ENCODE data around the gene SYNGR4. TPM values are rescaled to one million over a fixed set of nuclear protein-coding genes. Genes with fewer than 3 reads are reported as not detected.
A peak's percentile ranks its signal among the peaks of the same experiment; 100 is the strongest.

The SYNGR4 gene
- total RNA-seq, 4 donors from 2014 or later: not detected

DNA sequence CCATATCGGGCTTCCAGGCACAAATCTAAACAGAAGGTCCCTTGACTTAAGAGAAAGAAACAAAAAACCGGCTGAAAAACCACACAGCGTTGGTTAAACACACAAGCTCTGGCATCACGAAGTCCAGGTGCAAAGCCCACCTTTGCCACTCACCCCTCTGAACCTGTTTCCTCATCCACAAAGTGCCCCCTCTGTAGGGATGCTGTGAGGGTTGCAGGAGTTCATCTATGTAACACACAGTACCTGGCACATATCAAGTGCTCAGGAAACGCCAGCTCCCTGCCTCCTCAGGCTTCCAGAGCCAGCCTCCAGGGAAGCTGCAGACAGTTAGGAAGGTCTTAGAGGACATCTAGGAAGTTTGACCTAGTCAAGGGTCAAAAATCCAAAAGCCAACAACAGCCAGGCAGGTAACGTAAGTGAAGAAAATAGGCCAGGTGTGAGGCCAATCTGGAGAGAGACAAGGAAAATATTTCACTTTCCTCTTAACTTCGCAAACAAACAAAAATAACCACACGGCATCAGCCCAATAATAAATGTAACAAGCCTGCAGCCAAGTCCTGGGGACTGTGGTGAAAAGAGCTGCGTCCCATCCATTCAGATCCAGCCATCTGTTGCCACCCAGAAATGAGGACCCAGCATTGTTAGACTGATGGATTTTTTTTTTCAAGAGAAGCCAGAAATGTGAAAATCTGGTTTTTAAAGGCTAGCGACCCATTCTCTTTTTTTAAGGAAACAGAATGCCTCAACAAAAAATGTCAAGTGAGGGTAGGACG lies 17.2 kb downstream of the SYNGR4 start:
- H3K4me3 ChIP-seq: no peak overlapping the region
- DNase-seq: no peak
- in situ Hi-C loops (cut with MboI; ENCODE audit: low pct_ligation_motif_present in 1 of 4, low pct_unique_long_range_greater_than_20kb in 1 of 4, low sequenced_read_pairs in 3 of 4) (no loop called here), intact Hi-C loops (cut with DNase I; ENCODE audit: low total_unique reads) (no loop called here)
- H3K27ac ChIP-seq: no peak overlapping the region
- peaks cover 0 to 10% (median 2%) of the 10 kb centered on the region in 4 donors for H3K4me1 ChIP-seq
- H3K27me3 ChIP-seq: no peaks in the 10 kb centered on the region
- H3K9me3 ChIP-seq: no peaks in the 10 kb centered on the region
- H3K36me3 ChIP-seq: peaks cover 0 to 34% (median 17%) of the 10 kb centered on the region in 4 donors
- 87 to 90% methylated on average over 7 to 11 of the region's 11 CpGs for WGBS, 2 donors (ENCODE audit: low coverage in 1 of 2)
- TF ChIP-seq EP300 (IDR thresholded peaks at IDR 0.05; ENCODE audit: low read depth) (no peak), POLR2A (IDR thresholded peaks at IDR 0.05) (no peak), POLR2AphosphoS5 (IDR thresholded peaks at IDR 0.05) (no peak)

DNA sequence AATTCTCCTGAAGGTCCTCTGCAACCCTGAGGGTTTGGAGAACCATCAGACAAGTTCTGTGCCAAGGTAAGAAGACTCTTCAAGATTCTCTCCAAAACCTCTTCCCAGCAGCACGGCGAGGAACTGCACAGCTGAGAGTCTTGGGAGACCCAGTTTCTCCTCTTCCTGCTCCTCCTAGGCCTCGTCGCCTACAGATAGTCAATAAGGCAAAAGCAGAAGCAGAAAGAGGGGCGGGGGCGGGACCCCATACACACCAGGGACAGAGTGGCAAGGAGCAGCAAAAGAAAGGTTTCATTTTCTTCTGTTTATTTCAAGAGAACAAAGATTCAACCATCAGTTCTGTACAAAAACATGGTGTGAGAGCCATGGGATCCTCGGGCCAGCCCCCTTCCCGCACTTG lies 18.1 kb downstream of the SYNGR4 start:
- 87 to 97% methylated on average over 6 to 8 of the region's 8 CpGs for WGBS, 2 donors (ENCODE audit: low coverage in 1 of 2)
- DNase-seq: no peak
- Histone ChIP-seq H3K36me3 (peaks cover 0 to 41% (median 20%) of the 10 kb centered on the region in 4 donors), H3K27ac (no peak overlapping the region), H3K27me3 (no peaks in the 10 kb centered on the region), H3K9me3 (no peaks in the 10 kb centered on the region), H3K4me1 (peaks cover 0 to 10% (median 2%) of the 10 kb centered on the region in 4 donors), H3K4me3 (no peak overlapping the region)
- in situ Hi-C loops (cut with MboI; ENCODE audit: low pct_ligation_motif_present in 1 of 4, low pct_unique_long_range_greater_than_20kb in 1 of 4, low sequenced_read_pairs in 3 of 4): no loop called here
- intact Hi-C loops (cut with DNase I; ENCODE audit: low total_unique reads): no loop called here
- TF ChIP-seq EP300 (IDR thresholded peaks at IDR 0.05; ENCODE audit: low read depth): no peak
- no peak for TF ChIP-seq POLR2A (IDR thresholded peaks at IDR 0.05)
- TF ChIP-seq, protein P1, sequence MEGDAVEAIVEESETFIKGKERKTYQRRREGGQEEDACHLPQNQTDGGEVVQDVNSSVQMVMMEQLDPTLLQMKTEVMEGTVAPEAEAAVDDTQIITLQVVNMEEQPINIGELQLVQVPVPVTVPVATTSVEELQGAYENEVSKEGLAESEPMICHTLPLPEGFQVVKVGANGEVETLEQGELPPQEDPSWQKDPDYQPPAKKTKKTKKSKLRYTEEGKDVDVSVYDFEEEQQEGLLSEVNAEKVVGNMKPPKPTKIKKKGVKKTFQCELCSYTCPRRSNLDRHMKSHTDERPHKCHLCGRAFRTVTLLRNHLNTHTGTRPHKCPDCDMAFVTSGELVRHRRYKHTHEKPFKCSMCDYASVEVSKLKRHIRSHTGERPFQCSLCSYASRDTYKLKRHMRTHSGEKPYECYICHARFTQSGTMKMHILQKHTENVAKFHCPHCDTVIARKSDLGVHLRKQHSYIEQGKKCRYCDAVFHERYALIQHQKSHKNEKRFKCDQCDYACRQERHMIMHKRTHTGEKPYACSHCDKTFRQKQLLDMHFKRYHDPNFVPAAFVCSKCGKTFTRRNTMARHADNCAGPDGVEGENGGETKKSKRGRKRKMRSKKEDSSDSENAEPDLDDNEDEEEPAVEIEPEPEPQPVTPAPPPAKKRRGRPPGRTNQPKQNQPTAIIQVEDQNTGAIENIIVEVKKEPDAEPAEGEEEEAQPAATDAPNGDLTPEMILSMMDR (IDR thresholded peaks at IDR 0.05): no peak
- no peak for TF ChIP-seq POLR2AphosphoS5 (IDR thresholded peaks at IDR 0.05)

DNA sequence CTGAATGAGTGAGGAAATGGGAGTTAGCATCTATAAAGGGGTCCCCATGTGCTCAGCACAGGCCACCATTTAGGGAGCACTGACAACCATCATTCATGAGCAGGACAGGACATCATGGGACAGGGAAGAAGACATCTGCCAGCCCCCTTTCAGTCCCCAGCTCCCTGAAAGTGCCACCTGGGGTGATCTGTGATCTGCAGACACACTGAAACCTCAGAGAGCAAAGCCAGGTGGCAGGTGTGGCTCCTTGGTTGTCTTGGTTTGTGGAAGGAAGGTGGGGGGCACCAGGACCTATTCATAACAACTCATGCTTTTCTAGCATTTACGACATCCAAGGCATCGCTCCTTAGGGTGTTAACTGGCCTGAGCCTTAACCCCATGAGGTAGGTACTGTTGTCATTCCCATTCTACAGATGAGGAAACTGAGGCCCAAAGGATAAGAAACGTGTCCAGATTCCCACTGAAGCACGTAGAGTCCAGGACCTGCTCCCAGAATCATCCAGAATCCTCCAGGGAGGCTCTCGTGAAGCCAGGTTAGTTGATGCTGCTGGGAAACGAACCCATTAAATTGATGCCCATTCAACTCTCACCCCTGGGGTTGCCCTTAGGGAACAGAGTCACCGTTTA lies 21.4 kb downstream of the SYNGR4 start:
- Histone ChIP-seq H3K27ac (peak overlapping the region in 1 of 4 donors; percentile 41), H3K36me3 (peaks cover 0 to 55% (median 27%) of the 10 kb centered on the region in 4 donors), H3K4me1 (peaks cover 0 to 15% (median 10%) of the 10 kb centered on the region in 4 donors), H3K27me3 (no peaks in the 10 kb centered on the region), H3K4me3 (no peak overlapping the region), H3K9me3 (no peaks in the 10 kb centered on the region)
- intact Hi-C loops (cut with DNase I; ENCODE audit: low total_unique reads): no loop called here
- no peak for TF ChIP-seq POLR2AphosphoS5 (IDR thresholded peaks at IDR 0.05)
- no peak for TF ChIP-seq EP300 (IDR thresholded peaks at IDR 0.05; ENCODE audit: low read depth)
- TF ChIP-seq, protein P1 (IDR thresholded peaks at IDR 0.05): no peak
- no peak for TF ChIP-seq POLR2A (IDR thresholded peaks at IDR 0.05)
- WGBS, 2 donors (ENCODE audit: low coverage in 1 of 2): 89% methylated on average over 7 of the region's 7 CpGs; no CpG with 5 or more reads in 1 of the 2 donors
- DNase-seq: peak; percentile 55
- in situ Hi-C loops (cut with MboI; ENCODE audit: low pct_ligation_motif_present in 1 of 4, low pct_unique_long_range_greater_than_20kb in 1 of 4, low sequenced_read_pairs in 3 of 4): no loop called here

DNA sequence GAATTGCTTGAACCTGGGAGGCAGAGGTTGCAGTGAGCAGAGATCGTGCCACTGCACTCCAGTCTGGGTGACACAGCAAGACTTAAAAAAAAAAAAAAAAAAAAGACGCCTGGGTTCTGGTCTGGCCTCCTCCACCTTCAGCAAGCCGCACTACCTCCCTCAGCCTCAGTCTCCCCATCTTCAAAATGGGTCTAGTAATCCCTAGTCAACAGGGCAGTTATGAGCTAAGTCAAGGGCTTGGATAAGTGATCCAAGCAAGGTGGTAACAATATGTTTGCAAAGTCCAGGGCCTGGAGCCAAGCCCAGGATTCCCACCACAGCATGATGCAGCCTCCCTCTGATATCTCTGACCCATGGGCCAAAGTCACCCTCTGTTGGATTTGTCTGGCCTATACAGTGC lies 22.8 kb downstream of the SYNGR4 start:
- WGBS, 2 donors (ENCODE audit: low coverage in 1 of 2): 93 to 96% methylated on average over 2 to 3 of the region's 3 CpGs
- intact Hi-C loops (cut with DNase I; ENCODE audit: low total_unique reads) (no loop called here), in situ Hi-C loops (cut with MboI; ENCODE audit: low pct_ligation_motif_present in 1 of 4, low pct_unique_long_range_greater_than_20kb in 1 of 4, low sequenced_read_pairs in 3 of 4) (no loop called here)
- H3K27me3 ChIP-seq: no peaks in the 10 kb centered on the region
- H3K4me1 ChIP-seq: peaks cover 0 to 19% (median 12%) of the 10 kb centered on the region in 4 donors
- no peak overlapping the region for H3K4me3 ChIP-seq
- no peaks in the 10 kb centered on the region for H3K9me3 ChIP-seq
- peaks cover 0 to 55% (median 27%) of the 10 kb centered on the region in 4 donors for H3K36me3 ChIP-seq
- DNase-seq: no peak
- no peak overlapping the region for H3K27ac ChIP-seq
- TF ChIP-seq POLR2AphosphoS5 (IDR thresholded peaks at IDR 0.05): no peak
- TF ChIP-seq, protein P1 (IDR thresholded peaks at IDR 0.05): no peak
- TF ChIP-seq EP300 (IDR thresholded peaks at IDR 0.05; ENCODE audit: low read depth): no peak
- no peak for TF ChIP-seq POLR2A (IDR thresholded peaks at IDR 0.05)

All from transverse colon (tissue), 4 donors.